ENCODE results near the gene MUSK.

GRCh38 chr9:110815361-110815760, 146.8 kb downstream of the MUSK start:
- TF ChIP-seq CTCF (conservative IDR thresholded peaks at IDR 0.05), result no peak
- TF ChIP-seq ZFX (IDR thresholded peaks at IDR 0.05), result no peak

Data from C4-2B (cell line).